ENCODE measurements around the gene CDH23. TPM values are rescaled to one million over a fixed set of nuclear protein-coding genes. Genes with fewer than 3 reads are reported as not detected.

The CDH23 gene
- total RNA-seq, 3 donors from 2014 or later: 1.8 to 3.6 (median 3.0) TPM

DNA sequence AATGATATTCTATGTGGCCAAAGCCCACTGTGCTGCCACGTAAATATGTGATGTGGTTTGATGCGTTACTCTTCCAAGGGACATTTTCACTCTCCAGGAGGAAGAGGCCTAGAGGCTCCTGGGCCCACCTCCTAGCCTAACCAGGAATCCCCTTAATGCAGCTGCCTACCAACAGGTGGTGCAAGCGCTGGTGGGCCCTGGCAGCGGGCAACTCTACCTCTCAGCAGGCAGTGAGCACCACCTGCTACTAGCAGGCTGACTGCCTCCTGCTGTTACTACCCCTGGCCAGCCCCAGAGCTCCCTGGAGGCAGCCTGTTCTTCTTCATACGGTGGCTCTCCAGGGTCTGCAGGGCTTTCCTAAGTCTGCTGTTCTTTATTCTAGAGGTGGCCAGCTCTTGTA, 62.8 kb downstream of the CDH23 start:
- no peak for ATAC-seq
- DNase-seq: no peak
- intact Hi-C loops (cut with DNase I, micrococcal nuclease): no loop called here
- Histone ChIP-seq H3K36me3 (ENCODE audit: low read depth) (no peaks in the 10 kb centered on the region), H3K4me3 (no peak overlapping the region), H3K9me3 (no peaks in the 10 kb centered on the region), H3K4me1 (ENCODE audit: low read depth) (no peaks in the 10 kb centered on the region)
- no peak for TF ChIP-seq CTCF (IDR thresholded peaks at IDR 0.05)

DNA sequence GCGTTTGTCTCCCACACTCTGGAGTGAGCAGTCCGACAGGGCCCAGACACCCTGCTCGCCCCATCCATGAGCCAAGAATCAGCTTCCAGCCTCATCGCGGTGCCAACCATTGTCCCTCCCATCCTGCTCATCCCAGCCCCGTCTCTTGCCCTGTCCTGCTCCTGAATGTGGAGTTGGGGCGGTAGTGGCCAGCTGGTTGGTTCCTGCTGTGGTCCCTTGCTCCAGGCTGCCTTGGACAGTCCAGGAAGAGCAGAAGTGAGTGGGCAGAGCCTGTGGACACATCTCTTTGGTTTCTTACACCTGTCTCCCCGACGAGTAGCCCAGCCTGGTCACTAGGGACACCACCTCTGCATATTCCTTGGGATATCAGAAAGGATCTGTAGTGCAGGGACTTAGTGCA, 63.9 kb downstream of the CDH23 start:
- no peak overlapping the region for H3K4me3 ChIP-seq
- intact Hi-C loops (cut with DNase I, micrococcal nuclease): no loop called here
- ATAC-seq: no peak

GRCh38 chr10:71461457-71461856, 64.7 kb downstream of the CDH23 start:
- Histone ChIP-seq H3K4me1 (ENCODE audit: low read depth) (no peaks in the 10 kb centered on the region), H3K9me3 (no peaks in the 10 kb centered on the region), H3K4me3 (no peak overlapping the region), H3K36me3 (ENCODE audit: low read depth) (no peaks in the 10 kb centered on the region)
- ATAC-seq (no peak), DNase-seq (no peak)
- intact Hi-C loops (cut with DNase I, micrococcal nuclease): no loop called here
- TF ChIP-seq CTCF (IDR thresholded peaks at IDR 0.05): no peak

More for the DNA sequence above, 63.9 kb downstream of the CDH23 start:
- Histone ChIP-seq H3K4me1 (ENCODE audit: low read depth) (no peaks in the 10 kb centered on the region), H3K9me3 (no peaks in the 10 kb centered on the region), H3K36me3 (ENCODE audit: low read depth) (no peaks in the 10 kb centered on the region)
- TF ChIP-seq CTCF (IDR thresholded peaks at IDR 0.05): no peak
- DNase-seq: peak in 1 of 3 donors; percentile 37

- DNase-seq (peak in 1 of 3 donors; percentile 19), ATAC-seq (no peak)
- Histone ChIP-seq H3K4me3 (no peak overlapping the region), H3K9me3 (no peaks in the 10 kb centered on the region), H3K36me3 (ENCODE audit: low read depth) (no peaks in the 10 kb centered on the region), H3K4me1 (ENCODE audit: low read depth) (no peaks in the 10 kb centered on the region)
- intact Hi-C loops (cut with DNase I, micrococcal nuclease): no loop called here
- TF ChIP-seq CTCF (IDR thresholded peaks at IDR 0.05): no peak
Measured at GRCh38 chr10:71462062-71462935, 65.6 kb downstream of the CDH23 start.

- DNase-seq (peak in 1 of 3 donors; percentile 5), ATAC-seq (no peak)
- no peaks in the 10 kb centered on the region for H3K4me1 ChIP-seq (ENCODE audit: low read depth)
- H3K36me3 ChIP-seq (ENCODE audit: low read depth): no peaks in the 10 kb centered on the region
- no peaks in the 10 kb centered on the region for H3K9me3 ChIP-seq
- no peak overlapping the region for H3K4me3 ChIP-seq
- TF ChIP-seq CTCF (IDR thresholded peaks at IDR 0.05): no peak
- intact Hi-C loops (cut with DNase I, micrococcal nuclease): no loop called here
Measured at GRCh38 chr10:71463111-71463510, 66.4 kb downstream of the CDH23 start.
